HCT116 (cell line): Measurements from ENCODE around the gene GALNS. TPM values are rescaled to one million over a fixed set of nuclear protein-coding genes. Genes with fewer than 3 reads are reported as not detected.

Source experiments
- ATAC-seq: fragments of 200-7000 bp; cut with Tn5 transposase; 2 replicates; pipeline ENCODE4 v1.9.1; 2020; ENCODE audit warnings: mild to moderate bottlenecking, moderate library complexity
- BruUV-seq: library from RNA; stranded (reverse); fragments of 400-500 nt; replicated peaks from 2 replicates; lab custom pipeline; 2021; lab: Mats Ljungman, UMichigan
- CTCF ChIA-PET: fragments of 300-600 bp; sonication (Branson Sonifier 250); formaldehyde crosslinking; loops from one replicate; lab custom pipeline; 2021; ENCODE audit warnings: antibody characterized with exemption; lab: Charles Lee
- POLR2A ChIA-PET: fragments of 300-600, 350-600 bp; sonication (Branson Sonifier 250); formaldehyde crosslinking; loops from one replicate; lab custom pipeline; 2021; ENCODE audit warnings: antibody characterized with exemption; lab: Charles Lee
- RAD21 ChIA-PET, 2 experiments: fragments of 300-600 bp; sonication (Branson Sonifier 250); formaldehyde crosslinking; loops; one replicate each; lab custom pipeline; 2023; ENCODE audit warnings: low total read pairs in 2 of 2; ENCODE audit not compliant: uncharacterized antibody in 2 of 2, unreplicated experiment in 2 of 2, low non-redundant PET in 1 of 2; lab: Charles Lee
- DNase-seq: peaks from one replicate; pipeline ENCODE4 v3.0.0-alpha.2; 2010; ENCODE audit warnings: low read depth, low spot score
- H2AFZ ChIP-seq: fragments of 200-600 bp; shearing (Covaris generic), sonication (generic); 2 replicates; pipeline ENCODE4 v1.6.1; 2017; ENCODE audit warnings: low read depth, mixed run types, mixed read lengths, antibody characterized with exemption, low read length; ENCODE audit not compliant: poor library complexity, severe bottlenecking
- H3K27ac ChIP-seq: 2 replicates; pipeline ENCODE4 v1.5.1; 2012; ENCODE audit warnings: low read depth, low read length
- H3K27me3 ChIP-seq: fragments of 200-600 bp; sonication (generic); 2 replicates; pipeline ENCODE4 v1.6.1; 2016; ENCODE audit warnings: mixed run types, low read length, mixed read lengths; ENCODE audit not compliant: insufficient read depth
- H3K36me3 ChIP-seq, 2 experiments: fragments of 200-500 bp in 1 of 2; fragments of 200-600 bp in 1 of 2; sonication (Bioruptor generic) in 1 of 2; sonication (generic) in 1 of 2; 2 replicates each; pipeline versions ENCODE4 v1.5.1 to v1.6.1; 2014 to 2016; ENCODE audit warnings: low read length in 2 of 2, inconsistent platforms in 1 of 2, mixed read lengths in 1 of 2, mixed run types in 1 of 2; ENCODE audit not compliant: insufficient read depth in 2 of 2, control insufficient read depth in 1 of 2
- H3K4me1 ChIP-seq, 2 experiments: fragments of 200-600 bp in 1 of 2; sonication (generic) in 1 of 2; 2 replicates each; pipeline versions ENCODE4 v1.5.1 to v1.6.1; 2012 to 2017; ENCODE audit warnings: low read length in 2 of 2, inconsistent platforms in 1 of 2, mild to moderate bottlenecking in 1 of 2, mixed read lengths in 1 of 2, mixed run types in 1 of 2, moderate library complexity in 1 of 2; ENCODE audit not compliant: insufficient read depth in 2 of 2, control insufficient read depth in 1 of 2
- H3K4me2 ChIP-seq: fragments of 200-600 bp; sonication (generic); 2 replicates; pipeline ENCODE4 v1.6.1; 2017; ENCODE audit warnings: mixed run types, low read length, mixed read lengths
- H3K4me3 ChIP-seq, 2 experiments: fragments of 200-600 bp in 1 of 2; sonication (generic) in 1 of 2; replicated peaks in 1 of 2; 2 replicates each; pipeline ENCODE4 v1.5.1; 2011 to 2016; ENCODE audit warnings: low read length in 2 of 2, control low read depth in 1 of 2, low read depth in 1 of 2, mild to moderate bottlenecking in 1 of 2, mixed read lengths in 1 of 2, mixed run types in 1 of 2
- H3K79me2 ChIP-seq: fragments of 200-600 bp; sonication (generic); 2 replicates; pipeline ENCODE4 v1.6.1; 2017; ENCODE audit warnings: mild to moderate bottlenecking, mixed run types, low read length, moderate library complexity, mixed read lengths; ENCODE audit not compliant: insufficient read depth
- H3K9ac ChIP-seq: fragments of 200-600 bp; sonication (generic); 2 replicates; pipeline ENCODE4 v1.6.1; 2016; ENCODE audit warnings: low read length, mixed read lengths
- H3K9me2 ChIP-seq: fragments of 200-600 bp; sonication (generic), shearing (Covaris generic); 2 replicates; pipeline ENCODE4 v1.6.1; 2017; ENCODE audit warnings: mixed run types, mild to moderate bottlenecking, moderate library complexity; ENCODE audit not compliant: insufficient read depth
- H3K9me3 ChIP-seq, 2 experiments: fragments of 200-500 bp in 1 of 2; fragments of 200-600 bp in 1 of 2; sonication (Bioruptor generic) in 1 of 2; sonication (generic) in 1 of 2; 2 replicates each; pipeline ENCODE4 v1.6.1; 2014 to 2017; ENCODE audit warnings: low read length in 2 of 2, mixed read lengths in 2 of 2, inconsistent platforms in 1 of 2, low read depth in 1 of 2, mild to moderate bottlenecking in 1 of 2, mixed run types in 1 of 2, moderate library complexity in 1 of 2; ENCODE audit not compliant: control insufficient read depth in 1 of 2, insufficient read depth in 1 of 2
- H4K20me1 ChIP-seq: fragments of 200-600 bp; sonication (generic), shearing (Covaris generic); 2 replicates; pipeline ENCODE4 v1.6.1; 2017; ENCODE audit warnings: mixed run types, mild to moderate bottlenecking, moderate library complexity; ENCODE audit not compliant: insufficient read depth
- CTCF ChIP-seq, 3 experiments: fragments of 200-600 bp in 1 of 3; sonication (generic) in 1 of 3; IDR thresholded peaks in 2 of 3; conservative IDR thresholded peaks in 1 of 3; 2 replicates each; pipeline ENCODE4 v1.5.1; 2012 to 2017; ENCODE audit warnings: low read depth in 2 of 3, low read length in 2 of 3, antibody characterized with exemption in 1 of 3, borderline replicate concordance in 1 of 3, control low read depth in 1 of 3, mild to moderate bottlenecking in 1 of 3, mixed read lengths in 1 of 3, mixed run types in 1 of 3, moderate library complexity in 1 of 3; ENCODE audit not compliant: insufficient read depth in 1 of 3
- POLR2A ChIP-seq: IDR thresholded peaks from 2 replicates; pipeline ENCODE4 v1.7.0; 2011; ENCODE audit warnings: borderline replicate concordance; ENCODE audit not compliant: insufficient read depth, insufficient read length; ENCODE audit errors: extremely low read depth
- POLR2AphosphoS5 ChIP-seq: IDR thresholded peaks from 2 replicates; pipeline ENCODE4 v1.6.1; 2011; ENCODE audit warnings: mild to moderate bottlenecking, low read depth, low read length, moderate library complexity
- YY1 ChIP-seq: IDR thresholded peaks from 2 replicates; pipeline ENCODE4 v1.6.1; 2011; ENCODE audit warnings: low read length, low read depth, moderate library complexity, mild to moderate bottlenecking; ENCODE audit not compliant: insufficient replicate concordance; ENCODE audit errors: extremely low read depth
- ZBTB33 ChIP-seq: IDR thresholded peaks from 2 replicates; pipeline ENCODE4 v1.6.1; 2011; ENCODE audit warnings: mild to moderate bottlenecking, low read length, moderate library complexity; ENCODE audit not compliant: insufficient replicate concordance; ENCODE audit errors: extremely low read depth
- ZNF274 ChIP-seq: fragments of 200-500 bp; sonication (Bioruptor generic); IDR thresholded peaks from 2 replicates; pipeline ENCODE4 v1.6.1; 2014; ENCODE audit warnings: mild to moderate bottlenecking, low read depth, low read length, inconsistent platforms
- intact Hi-C: fragments of 100-400 bp; cut with micrococcal nuclease; formaldehyde crosslinking; loops from 2 replicates; pipeline ENCODE4 v1.10.0; 2022
- total RNA-seq: library from RNA; stranded (reverse); gene quantifications from one replicate; pipeline ENCODE4 v1.2.1, GENCODE V29; 2021; ENCODE audit not compliant: unreplicated experiment

Gene GALNS
- total RNA-seq, 1 experiment from 2014 or later = 44.6 TPM

- H3K4me1 ChIP-seq = peaks cover 22 to 58% of the 10 kb centered on the region in 2 experiments
- H3K36me3 ChIP-seq = peaks cover 7 to 29% of the 10 kb centered on the region in 2 experiments; a peak in 3 of 4 replicates
- peak overlapping the region; percentile 87 for H3K9ac ChIP-seq
- H3K4me2 ChIP-seq = peak overlapping the region; percentile 94
- H4K20me1 ChIP-seq = no peaks in the 10 kb centered on the region; the same call in 1 of the 2 replicates
- no peaks in the 10 kb centered on the region for H3K9me2 ChIP-seq
- ChIA-PET RAD21 (interaction anchor here (0.6 to 1.3 kb wide), 6 partner anchors 15 to 358 kb away, joined by 3 to 8 read pairs (median 3); partner anchors contain the start of genes GALNS (in 1 of the 2) and TRAPPC2L (in 1 of the 2)), CTCF (interaction anchor here (0.9 to 4.9 kb wide), 9 partner anchors 10 to 403 kb away, joined by 3 to 33 read pairs (median 4); partner anchors contain the start of genes GALNS, PIEZO1 and TRAPPC2L), POLR2A (interaction anchor here (1.3 to 3.0 kb wide), 8 partner anchors 10 to 380 kb away, joined by 3 to 16 read pairs (median 8); partner anchors contain the start of genes CDH15, CDT1, PIEZO1 and ZC3H18)
- TSS peak; percentile 38 for BruUV-seq
- ATAC-seq (peak; percentile 18), DNase-seq (no peak)
- H3K4me3 ChIP-seq = peak overlapping the region; percentile 72 to 75
- peak overlapping the region; percentile 100 for H3K27ac ChIP-seq
- peaks cover 32% of the 10 kb centered on the region for H3K79me2 ChIP-seq
- H3K9me3 ChIP-seq = no peaks in the 10 kb centered on the region
- intact Hi-C loops = loop anchor here (1.0 to 10.0 kb wide), 5 partner anchors 45 to 752 kb away; partner anchors contain the start of genes CDH15, RPL13 and TRAPPC2L
- H3K27me3 ChIP-seq = no peaks in the 10 kb centered on the region
- TF ChIP-seq ZBTB33 (peak; percentile 4), ZNF274 (no peak), POLR2AphosphoS5 (peak; percentile 59), CTCF (IDR thresholded peaks at IDR 0.05 in 2 of 3, conservative IDR thresholded peaks at IDR 0.05 in 1 of 3; ENCODE audit: borderline replicate concordance in 1 of 3, insufficient read depth in 1 of 3, low read depth in 2 of 3, low read length in 2 of 3) (0 out of 6 replicates have a peak, but pooled peaks of 1 of the 3 experiments have one; percentile 10), YY1 (no peak), POLR2A (peak; percentile 14)
- TF ChIP-seq, all 23 proteins: peak for 4
- H2AFZ ChIP-seq = no peak overlapping the region
Observed at GRCh38 chr16:88812513-88813268, 44.1 kb downstream of the GALNS start.
